Peyer's patch (tissue), 4 donors: ENCODE data around the gene COL16A1.

Experiments used
- POLR2A ChIP-seq, 2 donors: fragments of 450-650 bp; IDR thresholded peaks; one replicate each; pipeline ENCODE4 v1.5.1; 2017; ENCODE audit warnings: antibody characterized with exemption in 2 of 2, mild to moderate bottlenecking in 2 of 2, moderate library complexity in 2 of 2
- TF ChIP-seq, protein P1 (sequence below), 6 experiments: fragments of 450-650 bp in 4 of 6; fragments of 200-600 bp in 2 of 6; sonication (generic) in 1 of 6; IDR thresholded peaks; one replicate each; pipeline ENCODE4 v1.5.1; 2017 to 2019; ENCODE audit warnings: antibody characterized with exemption in 6 of 6, mild to moderate bottlenecking in 3 of 6, moderate library complexity in 1 of 6

DNA sequence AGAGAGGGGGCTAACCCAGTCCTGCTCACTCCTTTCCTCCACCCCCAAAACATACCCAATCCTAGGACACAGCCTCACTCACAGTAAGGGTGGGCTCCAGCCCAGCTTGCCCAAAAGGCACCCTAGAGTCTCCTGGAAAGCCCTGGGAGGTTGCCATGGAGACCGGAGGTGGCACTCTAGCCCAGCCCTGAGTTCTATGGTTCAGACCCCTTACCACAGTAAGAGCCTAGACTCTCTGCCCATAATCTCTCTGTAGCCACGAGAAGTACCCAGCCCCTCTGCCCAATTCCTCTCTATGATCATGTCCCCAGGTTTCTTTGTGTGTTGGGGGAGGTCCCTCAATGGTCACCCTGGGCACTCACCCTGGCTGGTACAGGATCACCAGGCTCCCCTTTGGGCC, 14.4 kb downstream of the COL16A1 start:
- no peak for TF ChIP-seq POLR2A (IDR thresholded peaks at IDR 0.05)
- TF ChIP-seq, protein P1, sequence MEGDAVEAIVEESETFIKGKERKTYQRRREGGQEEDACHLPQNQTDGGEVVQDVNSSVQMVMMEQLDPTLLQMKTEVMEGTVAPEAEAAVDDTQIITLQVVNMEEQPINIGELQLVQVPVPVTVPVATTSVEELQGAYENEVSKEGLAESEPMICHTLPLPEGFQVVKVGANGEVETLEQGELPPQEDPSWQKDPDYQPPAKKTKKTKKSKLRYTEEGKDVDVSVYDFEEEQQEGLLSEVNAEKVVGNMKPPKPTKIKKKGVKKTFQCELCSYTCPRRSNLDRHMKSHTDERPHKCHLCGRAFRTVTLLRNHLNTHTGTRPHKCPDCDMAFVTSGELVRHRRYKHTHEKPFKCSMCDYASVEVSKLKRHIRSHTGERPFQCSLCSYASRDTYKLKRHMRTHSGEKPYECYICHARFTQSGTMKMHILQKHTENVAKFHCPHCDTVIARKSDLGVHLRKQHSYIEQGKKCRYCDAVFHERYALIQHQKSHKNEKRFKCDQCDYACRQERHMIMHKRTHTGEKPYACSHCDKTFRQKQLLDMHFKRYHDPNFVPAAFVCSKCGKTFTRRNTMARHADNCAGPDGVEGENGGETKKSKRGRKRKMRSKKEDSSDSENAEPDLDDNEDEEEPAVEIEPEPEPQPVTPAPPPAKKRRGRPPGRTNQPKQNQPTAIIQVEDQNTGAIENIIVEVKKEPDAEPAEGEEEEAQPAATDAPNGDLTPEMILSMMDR (IDR thresholded peaks at IDR 0.05): no peak
